GM12878 (cell line): ENCODE data around the gene FAM89A. TPM values are rescaled to one million over a fixed set of nuclear protein-coding genes. Genes with fewer than 3 reads are reported as not detected.

Experiments
- ATAC-seq: fragments of 200-7000 bp; cut with Tn5 transposase; 3 replicates; pipeline ENCODE4 v1.9.1; 2020; ENCODE audit warnings: mild to moderate bottlenecking, moderate library complexity
- BruUV-seq: library from RNA; stranded (reverse); fragments of 400-500 nt; replicated peaks from 2 replicates; lab custom pipeline; 2021; lab: Mats Ljungman, UMichigan
- CTCF ChIA-PET: fragments of 300-600 bp; sonication (Branson Sonifier 250); formaldehyde crosslinking; extraction: SDS; loops from one replicate; lab custom pipeline; 2021; ENCODE audit warnings: inconsistent platforms; lab: Yijun Ruan, JAX
- POLR2A ChIA-PET: fragments of 350-600 bp; formaldehyde crosslinking; extraction: SDS; loops from one replicate; lab custom pipeline; 2021; ENCODE audit warnings: inconsistent platforms; lab: Charles Lee
- RAD21 ChIA-PET: fragments of 300-600 bp; sonication (Branson Sonifier 250); formaldehyde crosslinking; loops from one replicate; lab custom pipeline; 2023; ENCODE audit warnings: antibody characterized with exemption; ENCODE audit not compliant: unreplicated experiment; lab: Charles Lee
- SMC1A ChIA-PET: fragments of 300-600 bp; sonication (Branson Sonifier 250); formaldehyde crosslinking; loops from one replicate; lab custom pipeline; 2023; ENCODE audit not compliant: unreplicated experiment, uncharacterized antibody; lab: Charles Lee
- DNase-seq: peaks from one replicate; pipeline ENCODE4 v3.0.0-alpha.2; 2011; ENCODE audit warnings: low read depth, low spot score
- FAIRE-seq: peaks from 3 replicates; lab custom pipeline; 2011; peaks lifted over from hg19 to GRCh38; lab: Jason Lieb, UNC
- H2AFZ ChIP-seq: 2 replicates; pipeline ENCODE4 v1.6.0; 2011; ENCODE audit warnings: low read depth, low read length, control low read depth; ENCODE audit not compliant: control insufficient read depth
- H3K27ac ChIP-seq: 2 replicates; pipeline ENCODE4 v1.5.1; 2011; ENCODE audit warnings: control low read depth; ENCODE audit not compliant: control insufficient read depth, insufficient read depth
- H3K27me3 ChIP-seq, 2 experiments: replicated peaks in 1 of 2; 2 replicates each; pipeline versions ENCODE4 v1.6.0 to v1.6.1; 2011; ENCODE audit warnings: low read length in 1 of 2; ENCODE audit not compliant: control insufficient read depth in 2 of 2, insufficient read depth in 2 of 2
- H3K36me3 ChIP-seq, 2 experiments: 2 replicates each; pipeline ENCODE4 v1.5.1; 2011; ENCODE audit warnings: low read length in 1 of 2; ENCODE audit not compliant: control insufficient read depth in 2 of 2, insufficient read depth in 2 of 2
- H3K4me1 ChIP-seq: 2 replicates; pipeline ENCODE4 v1.6.1; 2011; ENCODE audit warnings: mild to moderate bottlenecking, low read length, moderate library complexity, mixed read lengths; ENCODE audit not compliant: control insufficient read depth, insufficient read depth
- H3K4me2 ChIP-seq: 2 replicates; pipeline ENCODE4 v1.6.0; 2011; ENCODE audit warnings: control low read depth; ENCODE audit not compliant: control insufficient read depth, insufficient read depth
- H3K4me3 ChIP-seq: fragments of 200-600 bp; sonication (generic); 2 replicates; pipeline ENCODE4 v1.5.1; 2016
- H3K79me2 ChIP-seq: 2 replicates; pipeline ENCODE4 v1.6.0; 2011; ENCODE audit warnings: low read length; ENCODE audit not compliant: control insufficient read depth, insufficient read depth
- H3K9ac ChIP-seq: 2 replicates; pipeline ENCODE4 v1.8.0; 2011; ENCODE audit warnings: low read length, control low read depth, mixed read lengths; ENCODE audit not compliant: control insufficient read depth, insufficient read depth
- H3K9me3 ChIP-seq: replicated peaks from 3 replicates; pipeline ENCODE4 v1.5.1; 2011; ENCODE audit warnings: mild to moderate bottlenecking, low read length; ENCODE audit not compliant: control insufficient read depth, insufficient read depth
- H4K20me1 ChIP-seq: 2 replicates; pipeline ENCODE4 v1.6.0; 2011; ENCODE audit not compliant: control insufficient read depth, insufficient read depth
- CEBPZ ChIP-seq: fragments of 150-350 bp; IDR thresholded peaks from 2 replicates; pipeline ENCODE4 v1.6.1; 2016; ENCODE audit warnings: low read depth, low read length
- HDAC2 ChIP-seq: fragments of 200-600 bp; sonication (generic); IDR thresholded peaks from 2 replicates; pipeline ENCODE4 v1.6.1; 2017
- IRF3 ChIP-seq: fragments of 450-650 bp; IDR thresholded peaks from 2 replicates; pipeline ENCODE4 v1.6.1; 2014; ENCODE audit warnings: mild to moderate bottlenecking
- MYB ChIP-seq: fragments of 150-350 bp; IDR thresholded peaks from 2 replicates; pipeline ENCODE4 v1.6.1; 2014; ENCODE audit warnings: mild to moderate bottlenecking, low read depth, low read length, borderline replicate concordance
- POLR2A ChIP-seq: IDR thresholded peaks from 2 replicates; pipeline ENCODE4 v1.6.1; 2011; ENCODE audit warnings: low read depth, mild to moderate bottlenecking, low read length
- POLR2AphosphoS2 ChIP-seq: IDR thresholded peaks from 2 replicates; pipeline ENCODE4 v1.6.1; 2011; ENCODE audit warnings: low read depth, mild to moderate bottlenecking, low read length, improper control_type of control experiment, moderate library complexity
- RELA ChIP-seq: fragments of 450-650 bp; IDR thresholded peaks from 2 replicates; pipeline ENCODE4 v1.8.0; 2014; ENCODE audit warnings: borderline replicate concordance; ENCODE audit not compliant: partially characterized antibody
- STAT1 ChIP-seq: fragments of 450-650 bp; conservative IDR thresholded peaks from 2 replicates; pipeline ENCODE4 v1.6.1; 2014; ENCODE audit warnings: antibody characterized with exemption, mild to moderate bottlenecking
- USF1 ChIP-seq: IDR thresholded peaks from 2 replicates; pipeline ENCODE4 v1.6.1; 2011; ENCODE audit warnings: borderline replicate concordance, low read depth, mild to moderate bottlenecking, moderate library complexity, mixed read lengths, low read length; ENCODE audit not compliant: insufficient read depth; ENCODE audit errors: extremely low read length
- WGBS: methylation state at CpG from one replicate; pipeline ENCODE4 v1.1.6; 2016; ENCODE audit warnings: low lambda C conversion rate; ENCODE audit not compliant: insufficient replicate concordance, insufficient coverage; ENCODE audit errors: missing lambda C conversion rate; 5-methylcytosine and 5-hydroxymethylcytosine counted together
- in situ Hi-C: fragments of 300-500 bp; cut with MboI; formaldehyde crosslinking; loops from 9 replicates; pipeline ENCODE4 v1.14.3; 2018; ENCODE audit warnings: mixed read lengths
- intact Hi-C: fragments of 100-400 bp; cut with micrococcal nuclease; formaldehyde crosslinking; loops from one replicate; pipeline ENCODE4 v1.14.2; 2022; ENCODE audit not compliant: unreplicated experiment
- microRNA counts: library from miRNA; unstranded; fragments of <30 nt; microRNA quantifications from one replicate; lab custom pipeline; 2016
- polyA plus RNA-seq, 11 experiments: library from polyadenylated mRNA; depleted of rRNA in 4 of 11; unstranded in 6 of 11; stranded (reverse) in 5 of 11; fragments of >200 nt; fragmentation: Nextera tagmentation in 4 of 11; fragmentation: Illumina TruSeq in 1 of 11; extraction: Ambion mirVana in 4 of 11; extraction: Trizol in 1 of 11; gene quantifications; 1 replicate in 1 of 11; 2 replicates in 10 of 11; pipeline versions ENCODE4 v1.2.1 to v1.2.3, GENCODE V29; 2011 to 2016; ENCODE audit warnings: inconsistent platforms in 2 of 11, missing spikeins in 2 of 11, low read depth in 1 of 11
- total RNA-seq, 4 experiments: library from RNA; depleted of rRNA in 3 of 4; stranded (reverse); fragments of >200 nt in 3 of 4; fragmentation: Illumina TruSeq in 1 of 4; extraction: Trizol in 1 of 4; gene quantifications; 2 replicates each; pipeline versions ENCODE4 v1.2.1 to v1.2.3, GENCODE V29; 2013 to 2021

The FAM89A gene
- total and polyA plus RNA-seq, 10 of the 15 experiments (the other 5 are each of a cell fraction or from before 2014, with no cell fraction given), result 0.06 to 0.72 (median 0.14) TPM; not detected in 4

GRCh38 chr1:230970432-230970831 is 69.6 kb downstream of the FAM89A start:
- DNase-seq (no peak), ATAC-seq (no peak), FAIRE-seq (no peak)
- H3K9me3 ChIP-seq, result no peaks in the 10 kb centered on the region
- no peak overlapping the region for H3K9ac ChIP-seq
- CTCF ChIA-PET, result interaction anchor here (1.0 to 1.3 kb wide), 2 partner anchors 12 to 46 kb away, joined by 3 to 6 read pairs; no protein-coding TSS in a partner anchor
- H4K20me1 ChIP-seq, result no peaks in the 10 kb centered on the region
- 0 out of 4 replicates have a peak, but pooled peaks cover 0 to 4% of the 10 kb centered on the region in 2 experiments for H3K36me3 ChIP-seq
- H2AFZ ChIP-seq, result no peak overlapping the region
- TF ChIP-seq IRF3, result no peak
- no peak for TF ChIP-seq POLR2AphosphoS2
- no peak for TF ChIP-seq USF1
- TF ChIP-seq POLR2A, result no peak
- no peak for TF ChIP-seq STAT1
- no peak for TF ChIP-seq CEBPZ
- no peak for TF ChIP-seq MYB
- no peak for TF ChIP-seq RELA
- TF ChIP-seq HDAC2, result no peak
- 51% methylated on average over 5 of the region's 5 CpGs for WGBS
- POLR2A ChIA-PET, result no interaction called here
- H3K4me3 ChIP-seq, result no peak overlapping the region
- intact Hi-C loops (no loop called here), in situ Hi-C loops (no loop called here)
- SMC1A ChIA-PET, result interaction anchor here (4.5 kb wide), 1 partner anchor 13 kb away, joined by 27 read pairs; no protein-coding TSS in a partner anchor
- H3K79me2 ChIP-seq, result peaks cover 8% of the 10 kb centered on the region
- H3K4me1 ChIP-seq, result peaks cover 12% of the 10 kb centered on the region
- RAD21 ChIA-PET, result interaction anchor here (1.0 to 1.4 kb wide), 3 partner anchors 13 to 20 kb away, joined by 3 to 4 read pairs (median 3); no protein-coding TSS in a partner anchor
- no peak overlapping the region for H3K4me2 ChIP-seq
- H3K27ac ChIP-seq, result no peak overlapping the region
- no TSS peak for BruUV-seq
- no peaks in the 10 kb centered on the region for H3K27me3 ChIP-seq

MicroRNA genes within 50 kb of the gene (microRNA counts, 767-probe panel; counts per million panel counts)
- microRNA hsa-miR-1182 (lab: Ali Mortazavi, UCI), result 55.3 counts per million

Other genes starting within 250 kb of the FAM89A start
- 1.1 and 1.6 TPM in 2 replicates for gene C1orf198, start 171.7 kb downstream of the FAM89A start, total RNA-seq (2014; rRNA removed)
- gene C1orf198, start 171.7 kb downstream of the FAM89A start, total RNA-seq (2014; rRNA removed; fragmentation: Illumina TruSeq; extraction: Trizol), result 0.81 and 1.0 TPM in 2 replicates
- 1.6 and 1.8 TPM in 2 replicates for gene C1orf198, start 171.7 kb downstream of the FAM89A start, total RNA-seq (2021)
- 2.4 and 2.8 TPM in 2 replicates for gene C1orf198, start 171.7 kb downstream of the FAM89A start, polyA plus RNA-seq (2011; rRNA removed)
- 0.95 and 1.0 TPM in 2 replicates for gene C1orf198, start 171.7 kb downstream of the FAM89A start, polyA plus RNA-seq (2014; fragmentation: Illumina TruSeq; extraction: Trizol)
- gene C1orf198, start 171.7 kb downstream of the FAM89A start, polyA plus RNA-seq (2014; fragmentation: Nextera tagmentation; extraction: Ambion mirVana), result under 1 TPM; 0.16 to 0.37 TPM
- 1.1 and 1.5 TPM in 2 replicates for gene C1orf198, start 171.7 kb downstream of the FAM89A start, polyA plus RNA-seq (2014; rRNA removed)
- 1 to 10 TPM; 1.3 to 1.6 TPM for gene C1orf198, start 171.7 kb downstream of the FAM89A start, polyA plus RNA-seq (2016; fragmentation: Nextera tagmentation; extraction: Ambion mirVana)
- 19.7 and 19.9 TPM in 2 replicates for gene TTC13, start 61.4 kb downstream of the FAM89A start, total RNA-seq (2014; rRNA removed)
- gene TTC13, start 61.4 kb downstream of the FAM89A start, total RNA-seq (2014; rRNA removed; fragmentation: Illumina TruSeq; extraction: Trizol), result 24.6 and 26.2 TPM in 2 replicates
- 25.6 and 25.9 TPM in 2 replicates for gene TTC13, start 61.4 kb downstream of the FAM89A start, total RNA-seq (2021)
- gene TTC13, start 61.4 kb downstream of the FAM89A start, polyA plus RNA-seq (2011; rRNA removed), result 10.2 and 14.3 TPM in 2 replicates
- 30.8 and 35.5 TPM in 2 replicates for gene TTC13, start 61.4 kb downstream of the FAM89A start, polyA plus RNA-seq (2014; fragmentation: Illumina TruSeq; extraction: Trizol)
- gene TTC13, start 61.4 kb downstream of the FAM89A start, polyA plus RNA-seq (2014; fragmentation: Nextera tagmentation; extraction: Ambion mirVana), result 1 to 10 TPM; 5.8 to 7.1 TPM
- 23.1 and 26.5 TPM in 2 replicates for gene TTC13, start 61.4 kb downstream of the FAM89A start, polyA plus RNA-seq (2014; rRNA removed)
- gene TTC13, start 61.4 kb downstream of the FAM89A start, polyA plus RNA-seq (2016; fragmentation: Nextera tagmentation; extraction: Ambion mirVana), result 10 to 100 TPM; 16.4 to 17.0 TPM
- gene ARV1, start 61.2 kb downstream of the FAM89A start, total RNA-seq (2014; rRNA removed), result 24.8 and 25.8 TPM in 2 replicates
- gene ARV1, start 61.2 kb downstream of the FAM89A start, total RNA-seq (2014; rRNA removed; fragmentation: Illumina TruSeq; extraction: Trizol), result 29.8 and 30.1 TPM in 2 replicates
- gene ARV1, start 61.2 kb downstream of the FAM89A start, total RNA-seq (2021), result 23.2 and 23.7 TPM in 2 replicates
- gene ARV1, start 61.2 kb downstream of the FAM89A start, polyA plus RNA-seq (2011; rRNA removed), result 44.0 and 57.2 TPM in 2 replicates
- gene ARV1, start 61.2 kb downstream of the FAM89A start, polyA plus RNA-seq (2014; fragmentation: Illumina TruSeq; extraction: Trizol), result 42.4 and 53.5 TPM in 2 replicates
- gene ARV1, start 61.2 kb downstream of the FAM89A start, polyA plus RNA-seq (2014; fragmentation: Nextera tagmentation; extraction: Ambion mirVana), result 10 to 100 TPM; 23.7 to 24.0 TPM
- gene ARV1, start 61.2 kb downstream of the FAM89A start, polyA plus RNA-seq (2014; rRNA removed), result 30.4 and 41.1 TPM in 2 replicates
- gene ARV1, start 61.2 kb downstream of the FAM89A start, polyA plus RNA-seq (2016; fragmentation: Nextera tagmentation; extraction: Ambion mirVana), result 10 to 100 TPM; 54.0 to 55.1 TPM
- not detected in 2 replicates for gene TRIM67, start 121.8 kb upstream of the FAM89A start, total RNA-seq (2014; rRNA removed)
- gene TRIM67, start 121.8 kb upstream of the FAM89A start, total RNA-seq (2014; rRNA removed; fragmentation: Illumina TruSeq; extraction: Trizol), result not detected in 2 replicates
- gene TRIM67, start 121.8 kb upstream of the FAM89A start, total RNA-seq (2021), result not detected in 2 replicates
- 0.01 TPM in 1 of 2 replicates, not detected in the other for gene TRIM67, start 121.8 kb upstream of the FAM89A start, polyA plus RNA-seq (2011; rRNA removed)
- gene TRIM67, start 121.8 kb upstream of the FAM89A start, polyA plus RNA-seq (2014; fragmentation: Illumina TruSeq; extraction: Trizol), result under 0.01 TPM in 1 of 2 replicates, not detected in the other
- gene TRIM67, start 121.8 kb upstream of the FAM89A start, polyA plus RNA-seq (2014; fragmentation: Nextera tagmentation; extraction: Ambion mirVana), result not detected
- 0.01 TPM in 1 of 2 replicates, not detected in the other for gene TRIM67, start 121.8 kb upstream of the FAM89A start, polyA plus RNA-seq (2014; rRNA removed)
- gene TRIM67, start 121.8 kb upstream of the FAM89A start, polyA plus RNA-seq (2016; fragmentation: Nextera tagmentation; extraction: Ambion mirVana), result not detected
- 48.9 and 63.9 TPM in 2 replicates for gene GNPAT, start 201.0 kb upstream of the FAM89A start, total RNA-seq (2014; rRNA removed)
- 48.7 and 49.6 TPM in 2 replicates for gene GNPAT, start 201.0 kb upstream of the FAM89A start, total RNA-seq (2014; rRNA removed; fragmentation: Illumina TruSeq; extraction: Trizol)
- 37.7 and 44.0 TPM in 2 replicates for gene GNPAT, start 201.0 kb upstream of the FAM89A start, total RNA-seq (2021)
- 57.0 and 83.1 TPM in 2 replicates for gene GNPAT, start 201.0 kb upstream of the FAM89A start, polyA plus RNA-seq (2011; rRNA removed)
- 45.6 and 51.4 TPM in 2 replicates for gene GNPAT, start 201.0 kb upstream of the FAM89A start, polyA plus RNA-seq (2014; fragmentation: Illumina TruSeq; extraction: Trizol)
- 10 to 100 TPM; 24.0 to 30.1 TPM for gene GNPAT, start 201.0 kb upstream of the FAM89A start, polyA plus RNA-seq (2014; fragmentation: Nextera tagmentation; extraction: Ambion mirVana)
- gene GNPAT, start 201.0 kb upstream of the FAM89A start, polyA plus RNA-seq (2014; rRNA removed), result 33.9 and 43.2 TPM in 2 replicates
- 10 to 100 TPM; 67.9 to 70.6 TPM for gene GNPAT, start 201.0 kb upstream of the FAM89A start, polyA plus RNA-seq (2016; fragmentation: Nextera tagmentation; extraction: Ambion mirVana)